ENCODE measurements around the gene SHISA4. TPM values are rescaled to one million over a fixed set of nuclear protein-coding genes. Genes with fewer than 3 reads are reported as not detected.
"Not testable (repeated sequence)": the region's sequence is repeated elsewhere in the genome, so short reads cannot be mapped to it uniquely, and the experiment has no call there.

Gene SHISA4
- total RNA-seq, 1 experiment from 2014 or later = 6.3 TPM

- TF ChIP-seq E2F4 (CRISPR knock-in tag; IDR thresholded peaks at IDR 0.05; ENCODE audit: borderline replicate concordance, low read depth) (no peak), IRF1 (CRISPR knock-in tag; IDR thresholded peaks at IDR 0.05) (no peak), JUN (CRISPR knock-in tag; IDR thresholded peaks at IDR 0.05) (no peak), OVOL2 (CRISPR knock-in tag; IDR thresholded peaks at IDR 0.05; ENCODE audit: borderline replicate concordance) (no peak), ZBTB21 (CRISPR knock-in tag; IDR thresholded peaks at IDR 0.05; ENCODE audit: borderline replicate concordance) (no peak), ZNF121 (CRISPR knock-in tag; IDR thresholded peaks at IDR 0.05) (no peak), RORB (CRISPR knock-in tag; IDR thresholded peaks at IDR 0.05) (no peak), SMAD4 (CRISPR knock-in tag; IDR thresholded peaks at IDR 0.05) (no peak), TP53 (CRISPR knock-in tag; IDR thresholded peaks at IDR 0.05) (no peak), RELA (CRISPR knock-in tag; IDR thresholded peaks at IDR 0.05; ENCODE audit: borderline replicate concordance) (no peak), SOX15 (CRISPR knock-in tag; IDR thresholded peaks at IDR 0.05) (no peak), TEAD1 (CRISPR knock-in tag; IDR thresholded peaks at IDR 0.05) (no peak)
Observed at GRCh38 chr1:201850053-201850397, 38.7 kb upstream of the SHISA4 start (continued).

- no peak for ATAC-seq
- Mint-ChIP-seq H3K4me1 (no peaks in the 10 kb centered on the region), H3K4me3 (no peak overlapping the region), H3K27ac (no peak overlapping the region), H3K27me3 (ENCODE audit: low read depth) (no peaks in the 10 kb centered on the region), H3K36me3 (peaks cover 79% of the 10 kb centered on the region), H3K9me3 (no peaks in the 10 kb centered on the region)
- ChIA-PET POLR2A (no interaction called here), CTCF (no interaction called here)
- no peak for DNase-seq (ENCODE audit: low spot score)
- TF ChIP-seq NFATC4 (CRISPR knock-in tag; IDR thresholded peaks at IDR 0.05) = no peak
- TF ChIP-seq PRDM15 (CRISPR knock-in tag; IDR thresholded peaks at IDR 0.05) = no peak
- TF ChIP-seq ZBTB43 (CRISPR knock-in tag; IDR thresholded peaks at IDR 0.05) = no peak
- TF ChIP-seq TP53 (CRISPR knock-in tag; IDR thresholded peaks at IDR 0.05) = no peak
- TF ChIP-seq TEAD4 (CRISPR knock-in tag; IDR thresholded peaks at IDR 0.05) = no peak
- no peak for TF ChIP-seq KAT7 (CRISPR knock-in tag; IDR thresholded peaks at IDR 0.05; ENCODE audit: borderline replicate concordance)
- TF ChIP-seq TEAD1 (CRISPR knock-in tag; IDR thresholded peaks at IDR 0.05) = no peak
Observed at GRCh38 chr1:201851949-201852348, 36.7 kb upstream of the SHISA4 start.

- ATAC-seq; H3K27me3 Mint-ChIP-seq (ENCODE audit: low read depth); H3K27ac Mint-ChIP-seq; POLR2A ChIA-PET; DNase-seq (ENCODE audit: low spot score); H3K4me1 Mint-ChIP-seq; CTCF ChIA-PET; H3K4me3 Mint-ChIP-seq; H3K9me3 Mint-ChIP-seq: not testable (repeated sequence)
- peaks cover 77% of the 10 kb centered on the region for H3K36me3 Mint-ChIP-seq
Observed at GRCh38 chr1:201856722-201857121, 32.0 kb upstream of the SHISA4 start.
